HepG2 (cell line): ENCODE results near the gene ABCC1. TPM values are rescaled to one million over a fixed set of nuclear protein-coding genes. Genes with fewer than 3 reads are reported as not detected.
A peak's percentile ranks its signal among the peaks of the same experiment; 100 is the strongest.

Experiments
- CBFB ChIP-seq: sonication (generic); formaldehyde crosslinking; IDR thresholded peaks from 2 replicates; pipeline ENCODE4 v1.4.0; 2020; ENCODE audit warnings: missing genetic modification reagents
- CHD4 ChIP-seq: fragments of 200-600 bp; sonication (generic); IDR thresholded peaks from 2 replicates; pipeline ENCODE4 v1.7.0; 2017; ENCODE audit warnings: mild to moderate bottlenecking, low read length, borderline replicate concordance
- GATAD1 ChIP-seq: IDR thresholded peaks from 2 replicates; pipeline ENCODE4 v1.6.1; 2016; ENCODE audit warnings: missing genetic modification reagents, missing compliant biosample characterization
- HNRNPLL ChIP-seq: fragments of 200-400 bp; formaldehyde crosslinking; IDR thresholded peaks from 2 replicates; pipeline ENCODE4 v1.6.1; 2017; ENCODE audit warnings: mild to moderate bottlenecking, low read depth, low read length; ENCODE audit not compliant: poor library complexity, severe bottlenecking
- KDM3A ChIP-seq: IDR thresholded peaks from 2 replicates; pipeline ENCODE4 v1.6.1; 2018; ENCODE audit warnings: low read depth, missing compliant biosample characterization
- MTA3 ChIP-seq: sonication (generic); formaldehyde crosslinking; IDR thresholded peaks from 2 replicates; pipeline ENCODE4 v1.4.0; 2020; ENCODE audit warnings: missing genetic modification reagents
- PHF5A ChIP-seq: IDR thresholded peaks from one replicate; pipeline ENCODE4 v1.6.1; 2018; ENCODE audit warnings: low read depth, missing genetic modification reagents; ENCODE audit not compliant: unreplicated experiment
- SALL2 ChIP-seq: sonication (generic); formaldehyde crosslinking; IDR thresholded peaks from 2 replicates; pipeline ENCODE4 v1.8.1; 2023; ENCODE audit warnings: mild to moderate bottlenecking, missing genetic modification reagents, inconsistent platforms
- SMARCE1 ChIP-seq: fragments of 450-650 bp; IDR thresholded peaks from 2 replicates; pipeline ENCODE4 v1.6.1; 2017; ENCODE audit warnings: borderline replicate concordance
- YEATS4 ChIP-seq: sonication (generic); formaldehyde crosslinking; IDR thresholded peaks from 2 replicates; pipeline ENCODE4 v1.4.0; 2020; ENCODE audit warnings: missing genetic modification reagents, borderline replicate concordance
- ZBTB20 ChIP-seq: sonication (generic); formaldehyde crosslinking; IDR thresholded peaks from 2 replicates; pipeline ENCODE4 v1.8.1; 2023; ENCODE audit warnings: missing genetic modification reagents, low read depth, mild to moderate bottlenecking, borderline replicate concordance
- ZNF292 ChIP-seq: sonication (generic); formaldehyde crosslinking; IDR thresholded peaks from 2 replicates; pipeline ENCODE4 v1.8.1; 2022; ENCODE audit warnings: mild to moderate bottlenecking, low read depth, missing genetic modification reagents, borderline replicate concordance
- ZNF430 ChIP-seq: sonication (generic); formaldehyde crosslinking; IDR thresholded peaks from 2 replicates; pipeline ENCODE4 v1.9.0; 2021; ENCODE audit warnings: mild to moderate bottlenecking, missing genetic modification reagents
- ZNF777 ChIP-seq: sonication (generic); formaldehyde crosslinking; IDR thresholded peaks from 2 replicates; pipeline ENCODE4 v1.4.0; 2020; ENCODE audit warnings: missing genetic modification reagents
- ZSCAN9 ChIP-seq: IDR thresholded peaks from 2 replicates; pipeline ENCODE4 v1.6.1; 2016; ENCODE audit warnings: borderline replicate concordance
- polyA plus RNA-seq, 8 experiments: library from polyadenylated mRNA; depleted of rRNA in 3 of 8; stranded (reverse) in 7 of 8; unstranded in 1 of 8; fragments of >200 nt; fragmentation: Illumina TruSeq in 4 of 8; extraction: Trizol in 4 of 8; gene quantifications; 2 replicates each; pipeline versions ENCODE4 v1.2.1 to v1.2.3, GENCODE V29; 2011 to 2016; ENCODE audit warnings: low read depth in 4 of 8, missing spikeins in 1 of 8, mixed read lengths in 1 of 8; ENCODE audit not compliant: insufficient read depth in 1 of 8
- total RNA-seq, 5 experiments: library from RNA; depleted of rRNA; stranded (reverse); fragments of >200 nt; fragmentation: Illumina TruSeq; extraction: Trizol; gene quantifications; 2 replicates each; pipeline ENCODE4 v1.2.3, GENCODE V29; 2016; ENCODE audit warnings: low read depth in 1 of 5
- TF ChIP-seq, protein P1 (sequence below): sonication (generic); formaldehyde crosslinking; IDR thresholded peaks from 2 replicates; pipeline ENCODE4 v1.4.0; 2020; ENCODE audit warnings: missing genetic modification reagents, borderline replicate concordance
- TF ChIP-seq, protein P2 (sequence below), 2 experiments: sonication (generic) in 1 of 2; formaldehyde crosslinking in 1 of 2; IDR thresholded peaks; 2 replicates each; pipeline versions ENCODE4 v1.4.0 to v1.6.1; 2018 to 2020; ENCODE audit warnings: missing genetic modification reagents in 2 of 2, borderline replicate concordance in 1 of 2, low read depth in 1 of 2, mild to moderate bottlenecking in 1 of 2, missing biosample characterization in 1 of 2
- TF ChIP-seq, protein P3 (sequence below): IDR thresholded peaks from 2 replicates; pipeline ENCODE4 v1.6.1; 2016; ENCODE audit warnings: missing compliant biosample characterization, missing genetic modification reagents, borderline replicate concordance
- TF ChIP-seq, protein P4 (sequence below): sonication (generic); formaldehyde crosslinking; IDR thresholded peaks from 2 replicates; pipeline ENCODE4 v1.4.0; 2020; ENCODE audit warnings: missing genetic modification reagents
- TF ChIP-seq, protein P5 (sequence below): sonication (generic); formaldehyde crosslinking; IDR thresholded peaks from 2 replicates; pipeline ENCODE4 v1.5.1; 2020; ENCODE audit warnings: mild to moderate bottlenecking, missing genetic modification reagents, borderline replicate concordance

Gene ABCC1
- total and polyA plus RNA-seq, 2 of the 13 experiments (the other 11 are each of a cell fraction or from before 2014, with no cell fraction given) = 13.0 to 30.6 TPM

DNA sequence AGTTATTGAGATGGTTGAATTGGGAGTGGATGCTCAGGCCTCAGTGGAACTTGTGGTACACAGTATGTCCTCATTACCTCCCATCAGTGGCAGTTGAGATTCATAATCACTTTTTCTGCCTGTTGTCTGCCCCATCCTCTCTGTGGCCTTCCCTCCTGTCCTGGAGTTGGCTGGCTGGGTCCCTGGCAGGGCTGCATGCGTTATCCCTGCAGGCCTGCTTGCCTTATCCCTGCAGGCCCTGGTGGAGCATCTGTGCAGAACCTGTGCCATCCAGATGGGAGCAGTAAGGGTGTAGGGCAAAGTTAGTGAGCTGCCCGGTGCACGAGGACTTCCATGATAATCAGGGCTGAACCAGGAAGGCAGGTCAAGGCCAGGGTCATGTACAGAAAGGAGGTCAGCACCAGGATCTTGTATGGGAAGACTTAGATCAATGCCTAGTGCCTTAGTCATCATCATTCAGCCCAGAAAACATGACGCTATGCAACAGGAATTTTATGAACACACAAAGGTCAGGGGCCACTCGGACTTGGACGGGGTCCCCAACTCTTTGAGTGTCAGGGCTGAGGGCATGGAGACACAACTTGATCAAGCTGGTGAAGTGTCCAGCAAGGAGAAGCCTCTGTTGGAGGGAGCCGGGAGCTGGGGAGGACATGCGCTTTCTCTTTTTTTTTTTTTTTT lies 47.2 kb downstream of the ABCC1 start (continued):
- TF ChIP-seq, protein P1, sequence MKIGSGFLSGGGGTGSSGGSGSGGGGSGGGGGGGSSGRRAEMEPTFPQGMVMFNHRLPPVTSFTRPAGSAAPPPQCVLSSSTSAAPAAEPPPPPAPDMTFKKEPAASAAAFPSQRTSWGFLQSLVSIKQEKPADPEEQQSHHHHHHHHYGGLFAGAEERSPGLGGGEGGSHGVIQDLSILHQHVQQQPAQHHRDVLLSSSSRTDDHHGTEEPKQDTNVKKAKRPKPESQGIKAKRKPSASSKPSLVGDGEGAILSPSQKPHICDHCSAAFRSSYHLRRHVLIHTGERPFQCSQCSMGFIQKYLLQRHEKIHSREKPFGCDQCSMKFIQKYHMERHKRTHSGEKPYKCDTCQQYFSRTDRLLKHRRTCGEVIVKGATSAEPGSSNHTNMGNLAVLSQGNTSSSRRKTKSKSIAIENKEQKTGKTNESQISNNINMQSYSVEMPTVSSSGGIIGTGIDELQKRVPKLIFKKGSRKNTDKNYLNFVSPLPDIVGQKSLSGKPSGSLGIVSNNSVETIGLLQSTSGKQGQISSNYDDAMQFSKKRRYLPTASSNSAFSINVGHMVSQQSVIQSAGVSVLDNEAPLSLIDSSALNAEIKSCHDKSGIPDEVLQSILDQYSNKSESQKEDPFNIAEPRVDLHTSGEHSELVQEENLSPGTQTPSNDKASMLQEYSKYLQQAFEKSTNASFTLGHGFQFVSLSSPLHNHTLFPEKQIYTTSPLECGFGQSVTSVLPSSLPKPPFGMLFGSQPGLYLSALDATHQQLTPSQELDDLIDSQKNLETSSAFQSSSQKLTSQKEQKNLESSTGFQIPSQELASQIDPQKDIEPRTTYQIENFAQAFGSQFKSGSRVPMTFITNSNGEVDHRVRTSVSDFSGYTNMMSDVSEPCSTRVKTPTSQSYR (CRISPR knock-in tag) = peak; percentile 60; the same call in 1 of the 2 replicates
- TF ChIP-seq, protein P2, sequence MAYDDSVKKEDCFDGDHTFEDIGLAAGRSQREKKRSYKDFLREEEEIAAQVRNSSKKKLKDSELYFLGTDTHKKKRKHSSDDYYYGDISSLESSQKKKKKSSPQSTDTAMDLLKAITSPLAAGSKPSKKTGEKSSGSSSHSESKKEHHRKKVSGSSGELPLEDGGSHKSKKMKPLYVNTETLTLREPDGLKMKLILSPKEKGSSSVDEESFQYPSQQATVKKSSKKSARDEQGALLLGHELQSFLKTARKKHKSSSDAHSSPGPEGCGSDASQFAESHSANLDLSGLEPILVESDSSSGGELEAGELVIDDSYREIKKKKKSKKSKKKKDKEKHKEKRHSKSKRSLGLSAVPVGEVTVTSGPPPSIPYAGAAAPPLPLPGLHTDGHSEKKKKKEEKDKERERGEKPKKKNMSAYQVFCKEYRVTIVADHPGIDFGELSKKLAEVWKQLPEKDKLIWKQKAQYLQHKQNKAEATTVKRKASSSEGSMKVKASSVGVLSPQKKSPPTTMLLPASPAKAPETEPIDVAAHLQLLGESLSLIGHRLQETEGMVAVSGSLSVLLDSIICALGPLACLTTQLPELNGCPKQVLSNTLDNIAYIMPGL (CRISPR knock-in tag; IDR thresholded peaks at IDR 0.05; ENCODE audit: borderline replicate concordance in 1 of 2, low read depth in 1 of 2) = peak in 1 of 2 experiments; percentile 68; a peak in 1 of 4 replicates
- peak; percentile 53; the same call in 1 of the 2 replicates for TF ChIP-seq SALL2
- no peak for TF ChIP-seq HNRNPLL
- peak; percentile 42; the same call in 1 of the 2 replicates for TF ChIP-seq YEATS4 (CRISPR knock-in tag)
- TF ChIP-seq, protein P3, sequence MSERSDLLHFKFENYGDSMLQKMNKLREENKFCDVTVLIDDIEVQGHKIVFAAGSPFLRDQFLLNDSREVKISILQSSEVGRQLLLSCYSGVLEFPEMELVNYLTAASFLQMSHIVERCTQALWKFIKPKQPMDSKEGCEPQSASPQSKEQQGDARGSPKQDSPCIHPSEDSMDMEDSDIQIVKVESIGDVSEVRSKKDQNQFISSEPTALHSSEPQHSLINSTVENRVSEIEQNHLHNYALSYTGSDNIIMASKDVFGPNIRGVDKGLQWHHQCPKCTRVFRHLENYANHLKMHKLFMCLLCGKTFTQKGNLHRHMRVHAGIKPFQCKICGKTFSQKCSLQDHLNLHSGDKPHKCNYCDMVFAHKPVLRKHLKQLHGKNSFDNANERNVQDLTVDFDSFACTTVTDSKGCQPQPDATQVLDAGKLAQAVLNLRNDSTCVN (CRISPR knock-in tag) = peak; percentile 81
- TF ChIP-seq, protein P4, sequence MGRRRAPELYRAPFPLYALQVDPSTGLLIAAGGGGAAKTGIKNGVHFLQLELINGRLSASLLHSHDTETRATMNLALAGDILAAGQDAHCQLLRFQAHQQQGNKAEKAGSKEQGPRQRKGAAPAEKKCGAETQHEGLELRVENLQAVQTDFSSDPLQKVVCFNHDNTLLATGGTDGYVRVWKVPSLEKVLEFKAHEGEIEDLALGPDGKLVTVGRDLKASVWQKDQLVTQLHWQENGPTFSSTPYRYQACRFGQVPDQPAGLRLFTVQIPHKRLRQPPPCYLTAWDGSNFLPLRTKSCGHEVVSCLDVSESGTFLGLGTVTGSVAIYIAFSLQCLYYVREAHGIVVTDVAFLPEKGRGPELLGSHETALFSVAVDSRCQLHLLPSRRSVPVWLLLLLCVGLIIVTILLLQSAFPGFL (CRISPR knock-in tag) = no peak
- peak; percentile 84 for TF ChIP-seq ZSCAN9 (CRISPR knock-in tag)
- peak; percentile 34; the same call in 1 of the 2 replicates for TF ChIP-seq ZNF777 (CRISPR knock-in tag)
- TF ChIP-seq ZNF430 (CRISPR knock-in tag) = 0 out of 2 replicates have a peak, but pooled peaks have one; percentile 67
- TF ChIP-seq KDM3A (CRISPR knock-in tag) = 0 out of 2 replicates have a peak, but pooled peaks have one; percentile 45
- peak; percentile 47 for TF ChIP-seq PHF5A (CRISPR knock-in tag)
- peak; percentile 51; the same call in 1 of the 2 replicates for TF ChIP-seq ZNF292 (CRISPR knock-in tag)
- TF ChIP-seq, protein P5, sequence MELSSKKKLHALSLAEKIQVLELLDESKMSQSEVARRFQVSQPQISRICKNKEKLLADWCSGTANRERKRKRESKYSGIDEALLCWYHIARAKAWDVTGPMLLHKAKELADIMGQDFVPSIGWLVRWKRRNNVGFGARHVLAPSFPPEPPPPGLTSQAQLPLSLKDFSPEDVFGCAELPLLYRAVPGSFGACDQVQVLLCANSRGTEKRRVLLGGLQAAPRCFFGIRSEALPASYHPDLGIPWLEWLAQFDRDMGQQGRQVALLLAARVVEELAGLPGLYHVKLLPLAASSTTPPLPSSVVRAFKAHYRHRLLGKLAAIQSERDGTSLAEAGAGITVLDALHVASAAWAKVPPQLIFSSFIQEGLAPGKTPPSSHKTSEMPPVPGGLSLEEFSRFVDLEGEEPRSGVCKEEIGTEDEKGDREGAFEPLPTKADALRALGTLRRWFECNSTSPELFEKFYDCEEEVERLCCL (CRISPR knock-in tag) = no peak
- TF ChIP-seq GATAD1 = peak; percentile 64; the same call in 1 of the 2 replicates
- TF ChIP-seq MTA3 = no peak
- TF ChIP-seq ZBTB20 (CRISPR knock-in tag) = peak; percentile 78; the same call in 1 of the 2 replicates
- peak; percentile 49; the same call in 1 of the 2 replicates for TF ChIP-seq SMARCE1
- peak; percentile 87; the same call in 1 of the 2 replicates for TF ChIP-seq CHD4
- no peak; the same call in 1 of the 2 replicates for TF ChIP-seq CBFB (CRISPR knock-in tag)
